Measurements from ENCODE around the gene RNASET2. TPM values are rescaled to one million over a fixed set of nuclear protein-coding genes. Genes with fewer than 3 reads are reported as not detected.

Gene RNASET2
- total RNA-seq, 4 donors from 2014 or later = 42.9 to 54.3 (median 47.7) TPM

DNA sequence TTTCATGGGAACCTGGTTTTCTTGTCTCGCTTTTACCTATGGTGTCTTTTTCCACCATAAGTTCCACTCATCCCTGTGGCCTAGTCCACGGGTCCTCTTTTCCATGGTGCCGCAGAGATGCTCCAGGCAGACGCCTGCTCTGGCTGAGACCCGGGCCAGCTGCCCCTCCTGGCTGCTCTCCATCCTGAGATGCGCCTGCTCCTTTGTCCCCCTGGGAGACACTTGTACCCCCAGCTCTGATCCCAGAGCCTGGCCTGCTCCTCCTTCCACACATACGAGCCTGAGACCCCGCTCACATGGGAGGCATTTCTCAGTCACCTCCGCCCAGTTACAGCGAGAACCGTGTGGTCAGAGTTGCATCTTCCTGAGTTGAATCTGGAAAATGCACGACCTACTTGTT, 29.6 kb downstream of the RNASET2 start:
- intact Hi-C loops (cut with DNase I; ENCODE audit: low total_unique reads) = no loop called here
- peak in 1 of 2 donors; percentile 66 for DNase-seq (ENCODE audit: low spot score in 2 of 2)
- WGBS, 2 donors = 93 to 95% methylated on average over 12 of the region's 12 CpGs
- TF ChIP-seq, protein P1, sequence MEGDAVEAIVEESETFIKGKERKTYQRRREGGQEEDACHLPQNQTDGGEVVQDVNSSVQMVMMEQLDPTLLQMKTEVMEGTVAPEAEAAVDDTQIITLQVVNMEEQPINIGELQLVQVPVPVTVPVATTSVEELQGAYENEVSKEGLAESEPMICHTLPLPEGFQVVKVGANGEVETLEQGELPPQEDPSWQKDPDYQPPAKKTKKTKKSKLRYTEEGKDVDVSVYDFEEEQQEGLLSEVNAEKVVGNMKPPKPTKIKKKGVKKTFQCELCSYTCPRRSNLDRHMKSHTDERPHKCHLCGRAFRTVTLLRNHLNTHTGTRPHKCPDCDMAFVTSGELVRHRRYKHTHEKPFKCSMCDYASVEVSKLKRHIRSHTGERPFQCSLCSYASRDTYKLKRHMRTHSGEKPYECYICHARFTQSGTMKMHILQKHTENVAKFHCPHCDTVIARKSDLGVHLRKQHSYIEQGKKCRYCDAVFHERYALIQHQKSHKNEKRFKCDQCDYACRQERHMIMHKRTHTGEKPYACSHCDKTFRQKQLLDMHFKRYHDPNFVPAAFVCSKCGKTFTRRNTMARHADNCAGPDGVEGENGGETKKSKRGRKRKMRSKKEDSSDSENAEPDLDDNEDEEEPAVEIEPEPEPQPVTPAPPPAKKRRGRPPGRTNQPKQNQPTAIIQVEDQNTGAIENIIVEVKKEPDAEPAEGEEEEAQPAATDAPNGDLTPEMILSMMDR (IDR thresholded peaks at IDR 0.05) = no peak
- TF ChIP-seq POLR2A (IDR thresholded peaks at IDR 0.05) = no peak
- H3K4me3 ChIP-seq (ENCODE audit: low read depth, poor library complexity, severe bottlenecking) = no peak overlapping the region

DNA sequence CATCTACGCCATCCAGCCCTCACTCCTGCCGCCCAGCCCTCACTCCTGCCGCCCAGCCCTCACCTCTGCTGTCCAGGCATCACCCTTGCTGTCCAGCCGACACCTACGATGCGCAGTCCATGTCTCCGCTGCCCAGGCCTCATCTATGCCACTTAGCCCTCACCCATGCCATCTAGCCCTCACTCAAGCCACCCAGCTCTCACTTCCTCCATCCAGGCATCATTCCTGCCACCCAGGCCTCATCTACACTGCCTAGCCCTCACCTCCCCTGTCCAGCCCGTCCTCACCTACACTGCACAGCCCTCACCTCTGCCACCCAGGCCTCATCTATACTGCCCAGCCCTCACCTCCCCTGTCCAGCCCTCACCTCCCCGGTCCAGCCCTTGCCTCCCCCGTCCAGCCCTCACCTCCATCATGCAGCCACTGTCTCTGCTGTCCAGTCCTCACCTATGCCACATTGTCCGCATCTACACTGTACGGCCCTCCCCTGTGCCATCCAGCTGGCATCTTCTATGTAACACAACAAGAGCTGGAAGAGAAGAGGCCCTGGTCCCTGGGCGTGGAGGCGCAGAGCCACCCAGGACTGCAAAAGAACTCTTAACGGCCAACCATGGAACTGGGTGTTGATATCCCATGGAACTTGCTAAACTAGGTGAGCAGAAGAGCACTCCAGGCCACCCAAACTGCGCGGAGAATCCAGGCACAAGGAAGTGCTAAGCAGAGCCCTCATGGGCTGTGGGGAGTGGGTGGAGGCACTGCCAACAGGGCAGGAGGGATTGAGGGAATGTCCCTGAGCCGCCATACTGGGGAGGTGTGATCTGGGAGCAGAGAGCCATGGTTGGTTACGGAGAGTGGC, 31.0 kb downstream of the RNASET2 start:
- 97% methylated on average over 19 of the region's 19 CpGs for WGBS, 2 donors
- no peak for TF ChIP-seq POLR2A (IDR thresholded peaks at IDR 0.05)
- TF ChIP-seq, protein P1 (IDR thresholded peaks at IDR 0.05) = no peak
- DNase-seq (ENCODE audit: low spot score in 2 of 2) = peak in 1 of 2 donors; percentile 69
- no peak overlapping the region for H3K4me3 ChIP-seq (ENCODE audit: low read depth, poor library complexity, severe bottlenecking)
- intact Hi-C loops (cut with DNase I; ENCODE audit: low total_unique reads) = no loop called here

DNA sequence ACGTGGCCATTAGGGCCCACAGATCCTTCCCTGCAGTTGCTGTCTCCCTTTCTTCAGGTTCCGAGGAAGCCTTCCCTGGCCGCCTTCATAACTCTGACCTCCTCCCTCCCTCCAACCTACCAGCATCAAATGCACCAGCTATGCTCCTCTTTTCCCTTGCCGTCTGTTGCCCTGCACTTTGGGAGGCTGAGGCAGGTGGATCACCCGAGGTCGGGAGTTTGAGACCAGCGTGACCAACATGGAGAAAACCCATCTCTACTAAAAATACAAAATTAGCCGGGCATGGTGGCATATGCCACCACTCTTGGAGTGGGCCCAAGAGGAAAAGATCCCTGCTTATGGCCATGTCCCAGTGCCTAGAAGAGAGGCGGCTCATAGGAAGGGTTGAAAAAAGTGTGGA, 31.8 kb downstream of the RNASET2 start:
- intact Hi-C loops (cut with DNase I; ENCODE audit: low total_unique reads) = no loop called here
- H3K4me3 ChIP-seq (ENCODE audit: low read depth, poor library complexity, severe bottlenecking) = no peak overlapping the region
- TF ChIP-seq POLR2A (IDR thresholded peaks at IDR 0.05) = no peak
- TF ChIP-seq, protein P1 (IDR thresholded peaks at IDR 0.05) = no peak
- WGBS, 2 donors = 93 to 95% methylated on average over 9 of the region's 9 CpGs
- no peak for DNase-seq (ENCODE audit: low spot score in 2 of 2)

DNA sequence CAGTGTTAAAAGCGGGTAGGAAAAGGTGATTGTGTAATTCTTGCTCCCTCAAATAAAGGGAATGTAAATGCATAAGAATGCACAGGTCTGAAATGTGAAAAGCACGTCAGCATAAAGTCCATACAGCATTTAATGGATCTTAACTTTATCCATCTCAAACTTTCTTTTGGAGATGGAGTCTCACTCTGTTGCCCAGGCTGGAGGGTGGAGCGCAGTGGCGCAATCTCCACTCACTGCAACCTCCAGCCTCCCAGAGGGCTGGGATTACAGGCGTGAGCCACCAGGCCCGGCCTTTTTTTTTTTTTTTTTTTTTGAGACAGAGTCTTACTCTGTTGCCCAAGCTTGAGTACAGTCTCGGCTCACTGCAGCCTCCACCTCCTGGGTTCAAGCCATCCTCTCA, 33.4 kb downstream of the RNASET2 start:
- no peak for DNase-seq (ENCODE audit: low spot score in 2 of 2)
- intact Hi-C loops (cut with DNase I; ENCODE audit: low total_unique reads) = no loop called here
- TF ChIP-seq, protein P1 (IDR thresholded peaks at IDR 0.05) = no peak
- TF ChIP-seq POLR2A (IDR thresholded peaks at IDR 0.05) = no peak
- no peak overlapping the region for H3K4me3 ChIP-seq (ENCODE audit: low read depth, poor library complexity, severe bottlenecking)
- 91 to 94% methylated on average over 7 of the region's 7 CpGs for WGBS, 2 donors

DNA sequence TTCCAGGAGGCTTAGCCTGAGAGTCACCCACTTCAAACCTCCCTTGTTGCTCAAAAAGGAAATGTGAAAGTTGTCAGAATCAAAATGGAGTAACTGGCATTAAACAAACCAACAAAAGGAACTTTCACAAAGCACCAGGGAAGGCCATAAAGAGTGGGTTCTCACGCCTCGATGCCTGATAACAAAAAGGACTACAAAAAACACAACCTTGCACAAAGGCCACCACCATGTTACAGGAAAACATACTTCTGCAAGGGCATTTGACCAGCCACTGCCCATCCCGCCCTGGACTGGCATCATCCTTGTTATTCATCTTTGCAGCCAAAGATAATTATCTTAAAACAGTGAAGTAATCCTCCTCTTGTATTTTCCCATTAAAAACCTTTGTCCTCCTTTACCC, 34.8 kb downstream of the RNASET2 start:
- WGBS, 2 donors = 96% methylated on average over 3 of the region's 3 CpGs
- TF ChIP-seq, protein P1 (IDR thresholded peaks at IDR 0.05) = no peak
- TF ChIP-seq POLR2A (IDR thresholded peaks at IDR 0.05) = no peak
- DNase-seq (ENCODE audit: low spot score in 2 of 2) = peak in 1 of 2 donors; percentile 46
- H3K4me3 ChIP-seq (ENCODE audit: low read depth, poor library complexity, severe bottlenecking) = no peak overlapping the region
- intact Hi-C loops (cut with DNase I; ENCODE audit: low total_unique reads) = no loop called here

Data from lower leg skin (tissue), 4 donors.